HuH-7.5 (cell line): ENCODE data around the gene C20orf96.
"Not testable (repeated sequence)": the region's sequence is repeated elsewhere in the genome, so short reads cannot be mapped to it uniquely, and the experiment has no call there.

ENCODE experiments used
- DNase-seq: peaks from one replicate; pipeline ENCODE4 v3.0.0; 2011; ENCODE audit warnings: low spot score

C20orf96 gene

GRCh38 chr20:290084-290831 is at the start of gene C20orf96:
C20orf96 (minus strand) TSS chr20:290750; CDS start chr20:290610, 140 bp downstream.
- DNase-seq, result peak; percentile 94

- DNase-seq, result not testable (repeated sequence)
Observed at GRCh38 chr20:336040-336439, 45.5 kb upstream of the C20orf96 start.

GRCh38 chr20:334578-334977 is 44.0 kb upstream of the C20orf96 start:
- no peak for DNase-seq

DNA sequence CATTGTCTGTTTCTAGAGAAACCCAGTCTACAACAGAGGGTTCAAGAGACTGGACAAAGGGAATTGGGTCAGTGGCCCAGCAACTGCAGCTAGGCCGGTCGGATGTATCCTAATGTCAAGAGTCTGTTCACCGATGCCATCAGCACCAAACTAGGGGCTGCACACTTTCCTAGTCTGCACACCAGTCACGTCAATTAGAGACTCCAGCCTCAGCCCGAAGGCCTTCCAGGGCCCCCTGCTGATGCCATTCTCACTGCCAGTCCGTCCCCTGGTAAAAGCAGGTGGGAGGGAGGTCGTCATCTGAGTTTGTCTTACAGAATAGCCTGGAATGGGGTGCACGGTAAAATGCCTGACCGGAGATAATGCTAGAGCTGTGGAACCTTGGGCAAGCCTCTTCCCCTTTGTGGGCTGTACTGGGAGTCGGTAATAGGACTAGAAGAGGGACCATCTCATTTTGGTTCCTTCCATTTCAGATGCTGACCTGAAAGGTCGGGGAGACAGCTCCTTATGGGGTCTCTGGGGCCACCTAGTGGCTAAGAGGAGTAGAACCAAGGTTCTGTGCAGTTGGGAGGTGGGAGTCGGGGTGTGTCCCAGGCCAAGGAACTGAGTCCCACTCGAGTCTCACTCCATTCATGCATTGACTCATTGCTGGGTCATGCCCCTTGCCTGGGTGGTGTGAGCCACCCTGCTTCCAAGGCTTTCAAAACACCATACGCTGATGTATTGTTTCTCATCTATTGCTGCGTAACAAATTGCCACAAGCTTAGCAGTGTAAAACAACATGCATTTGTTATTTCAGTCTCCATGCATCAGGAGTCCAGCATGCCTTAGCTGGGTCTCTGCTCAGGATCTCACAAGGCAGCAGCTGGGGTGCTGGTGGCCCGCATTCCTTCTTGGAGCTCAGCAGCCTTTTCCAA is 39.9 kb upstream of the C20orf96 start:
- DNase-seq, result peak; percentile 60

DNA sequence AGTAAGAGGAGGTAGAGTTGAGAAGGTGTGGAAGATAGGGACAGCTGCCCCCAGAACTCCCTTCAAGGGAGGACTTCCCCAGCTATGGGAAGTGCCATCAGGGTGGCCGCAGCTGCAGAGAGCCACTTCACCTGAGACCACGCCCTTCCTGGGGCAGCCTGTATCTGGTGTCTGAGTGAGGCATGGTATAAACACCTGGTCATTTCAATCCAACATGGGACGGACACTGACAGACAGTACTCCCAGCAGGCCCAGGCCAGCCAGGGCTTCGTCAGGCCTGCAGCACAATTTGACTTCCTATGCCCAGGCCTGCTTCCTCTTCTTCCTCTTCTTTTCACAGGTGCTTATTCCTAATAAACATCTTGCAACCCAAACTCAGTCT is 39.3 kb upstream of the C20orf96 start:
- no peak for DNase-seq

- no peak for DNase-seq
Observed at GRCh38 chr20:328975-329695, 38.6 kb upstream of the C20orf96 start.

GRCh38 chr20:328027-328974 is 37.8 kb upstream of the C20orf96 start:
- DNase-seq, result no peak

DNA sequence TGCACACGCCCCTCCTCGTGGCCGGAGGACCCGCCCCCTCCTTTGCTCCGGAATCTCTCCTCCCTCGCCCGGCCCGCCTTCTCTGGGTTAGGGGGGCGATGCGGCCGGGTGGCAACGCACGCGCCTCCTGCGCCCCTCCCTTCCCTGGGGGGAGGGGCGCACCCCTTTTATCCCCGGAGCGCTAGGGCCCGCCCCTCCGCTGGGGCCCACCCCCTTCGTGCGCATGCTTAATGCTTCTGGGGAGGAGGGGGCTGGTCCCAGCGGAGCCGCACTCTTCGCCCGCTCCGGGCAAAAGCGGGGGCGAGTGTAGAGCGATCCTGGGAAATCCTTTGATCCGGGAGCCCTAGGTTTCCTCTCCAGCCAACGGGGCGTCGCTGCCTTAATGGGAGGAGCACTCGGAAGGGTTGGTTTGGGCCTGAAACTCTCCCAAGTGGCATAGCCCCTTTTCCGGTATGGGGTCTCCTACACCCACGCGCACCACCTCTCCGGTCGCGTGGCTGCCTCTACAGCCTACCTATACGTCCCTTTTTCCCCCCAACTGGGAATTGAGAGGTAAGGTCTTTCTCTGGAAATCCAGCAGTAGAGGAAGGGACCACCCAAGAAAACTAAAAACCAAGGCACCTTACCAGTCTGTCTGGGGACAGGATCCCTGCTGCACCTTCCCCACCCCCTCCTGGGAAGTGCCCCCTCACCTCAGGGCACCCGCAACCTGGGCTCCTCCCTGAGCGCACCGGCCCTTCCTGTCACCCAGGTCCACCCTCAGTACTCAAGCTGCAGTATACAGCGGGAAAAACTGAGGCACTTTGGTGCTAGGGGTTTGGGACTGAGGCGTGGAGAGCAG is 36.9 kb upstream of the C20orf96 start:
- peak; percentile 87 for DNase-seq

DNA sequence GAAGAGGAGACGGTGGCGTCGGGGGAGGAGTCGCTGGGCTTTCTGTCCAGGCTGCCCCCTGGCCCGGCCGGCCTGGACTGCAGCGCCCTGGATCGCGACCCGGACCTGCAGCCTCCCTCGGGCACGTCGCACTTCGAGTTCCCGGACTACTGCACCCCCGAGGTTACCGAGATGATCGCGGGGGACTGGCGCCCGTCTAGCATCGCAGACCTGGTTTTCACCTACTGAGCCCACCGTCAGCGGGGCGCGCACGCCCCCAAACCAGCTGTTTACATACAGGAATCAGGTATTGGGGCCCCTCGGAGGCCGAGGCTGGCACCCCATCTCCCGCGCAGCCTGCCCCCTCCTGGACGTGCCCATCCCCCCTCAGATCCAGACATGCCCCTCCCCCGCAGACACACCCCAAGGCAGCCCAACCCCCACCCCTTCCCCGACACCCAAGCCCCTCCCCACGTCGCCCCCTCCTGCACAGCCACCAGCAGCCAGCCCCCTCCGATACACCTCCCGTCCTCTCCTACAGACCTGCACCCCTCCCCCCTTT is 36.2 kb upstream of the C20orf96 start:
- no peak for DNase-seq

DNA sequence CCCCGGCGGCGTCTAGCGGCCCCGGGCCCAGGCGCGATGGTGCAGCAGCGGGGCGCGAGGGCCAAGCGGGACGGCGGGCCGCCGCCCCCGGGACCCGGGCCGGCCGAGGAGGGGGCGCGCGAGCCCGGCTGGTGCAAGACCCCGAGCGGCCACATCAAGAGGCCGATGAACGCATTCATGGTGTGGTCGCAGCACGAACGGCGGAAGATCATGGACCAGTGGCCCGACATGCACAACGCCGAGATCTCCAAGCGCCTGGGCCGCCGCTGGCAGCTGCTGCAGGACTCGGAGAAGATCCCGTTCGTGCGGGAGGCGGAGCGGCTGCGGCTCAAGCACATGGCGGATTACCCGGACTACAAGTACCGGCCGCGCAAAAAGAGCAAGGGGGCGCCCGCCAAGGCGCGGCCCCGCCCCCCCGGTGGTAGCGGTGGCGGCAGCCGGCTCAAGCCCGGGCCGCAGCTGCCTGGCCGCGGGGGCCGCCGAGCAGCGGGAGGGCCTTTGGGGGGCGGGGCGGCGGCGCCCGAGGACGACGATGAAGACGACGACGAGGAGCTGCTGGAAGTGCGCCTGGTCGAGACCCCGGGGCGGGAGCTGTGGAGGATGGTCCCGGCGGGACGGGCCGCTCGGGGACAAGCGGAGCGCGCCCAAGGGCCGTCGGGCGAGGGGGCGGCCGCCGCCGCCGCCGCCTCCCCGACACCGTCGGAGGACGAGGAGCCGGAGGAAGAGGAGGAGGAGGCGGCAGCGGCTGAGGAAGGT is 35.5 kb upstream of the C20orf96 start:
- DNase-seq, result peak; percentile 54

- DNase-seq, result peak; percentile 92
Observed at GRCh38 chr20:325045-325888, 34.7 kb upstream of the C20orf96 start, which contains the start of gene SOX12. SOX12 (plus strand) TSS chr20:325552; CDS start chr20:325925, 373 bp downstream.

DNA sequence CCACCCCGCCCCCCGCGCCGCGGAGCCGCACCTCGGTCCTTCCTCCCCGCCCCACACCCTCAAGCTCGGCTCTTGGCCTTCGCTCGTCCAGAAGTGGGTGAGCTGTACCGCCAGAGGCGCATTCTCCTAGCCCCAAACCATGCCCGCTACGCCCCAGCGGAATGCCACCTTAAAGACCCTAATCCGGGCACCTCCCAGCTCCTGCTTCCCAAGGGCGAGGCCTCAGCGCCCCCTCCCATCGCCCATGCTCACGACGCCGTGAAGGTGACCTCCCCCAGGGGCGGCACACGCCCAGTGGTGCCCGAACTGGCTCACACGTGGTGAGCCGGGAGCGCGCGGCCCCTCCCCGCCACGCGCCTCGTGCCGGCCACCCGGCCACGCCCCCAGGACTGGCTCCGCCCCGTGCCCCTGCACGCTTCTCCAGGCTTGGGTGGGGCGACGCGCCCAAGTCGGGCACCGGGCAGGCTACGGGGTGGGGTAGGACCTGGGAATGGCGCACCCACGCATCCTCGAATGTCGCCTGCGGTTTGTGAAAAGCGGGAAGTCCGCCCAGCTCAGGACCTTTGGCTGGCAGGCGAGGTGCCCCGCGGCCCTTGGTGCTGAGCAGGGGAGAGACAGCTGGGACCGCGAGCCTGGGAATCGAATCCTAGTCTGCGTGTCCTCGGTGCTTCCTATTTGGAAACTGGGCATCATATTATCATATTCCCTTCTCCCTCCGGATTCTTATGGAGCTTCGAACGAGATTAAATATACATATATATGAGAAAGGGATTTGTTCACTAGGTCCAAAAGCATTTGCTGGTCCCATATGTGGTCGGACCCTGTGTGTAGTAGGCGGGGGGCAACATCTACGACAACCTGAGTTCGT is 33.9 kb upstream of the C20orf96 start:
- DNase-seq, result peak; percentile 92

GRCh38 chr20:316316-317068 is 25.9 kb upstream of the C20orf96 start:
- no peak for DNase-seq

- DNase-seq, result no peak
Observed at GRCh38 chr20:313948-314347, 23.4 kb upstream of the C20orf96 start.

DNA sequence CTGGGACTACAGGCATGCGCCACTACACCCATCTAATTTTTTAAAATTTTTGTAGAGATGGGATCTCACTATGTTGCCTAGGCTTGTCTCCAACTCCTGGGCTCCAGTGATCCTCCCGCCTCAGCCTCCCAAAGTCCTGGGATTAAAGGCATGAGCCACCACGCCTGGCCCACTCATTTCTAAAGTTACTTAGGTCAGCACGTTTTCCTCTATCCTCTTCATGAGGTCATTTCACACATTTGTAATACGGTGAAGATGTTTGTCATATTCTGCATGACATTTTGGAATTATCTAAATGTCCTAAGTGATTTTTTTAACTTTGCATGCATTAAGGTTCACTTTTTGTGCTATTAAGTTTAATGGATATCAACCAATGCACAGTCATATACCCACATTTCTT is 22.9 kb upstream of the C20orf96 start:
- DNase-seq, result no peak

GRCh38 chr20:312866-313265 is 22.3 kb upstream of the C20orf96 start:
- DNase-seq, result no peak

DNA sequence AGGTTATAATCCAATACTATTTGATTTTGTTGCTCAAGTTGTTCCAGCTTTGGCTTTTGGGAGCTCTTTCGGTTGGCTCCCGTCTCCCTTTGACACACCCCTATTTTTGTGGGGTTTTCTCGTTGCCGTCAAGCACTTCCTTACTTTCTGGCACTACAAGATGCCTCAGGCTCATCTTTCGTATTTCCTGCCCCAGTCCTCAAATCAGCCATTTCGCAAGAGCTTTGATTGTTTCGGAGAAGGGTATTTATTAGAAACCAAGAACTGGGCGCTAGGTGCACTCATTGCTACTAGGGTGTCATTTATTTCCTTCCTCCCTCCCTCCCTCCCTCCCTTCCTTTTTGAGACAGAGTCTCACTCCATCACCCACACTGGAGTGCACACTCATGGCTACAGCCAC is 21.5 kb upstream of the C20orf96 start:
- no peak for DNase-seq
